IPS-15b (cell line): Measurements from ENCODE around the gene SEMA6A.

ENCODE experiments used
- H3K27me3 ChIP-seq: one replicate; pipeline ENCODE4 v1.6.1; 2013; ENCODE audit warnings: low read length; ENCODE audit not compliant: control insufficient read depth, insufficient read depth
- H3K36me3 ChIP-seq: one replicate; pipeline ENCODE4 v1.6.1; 2013; ENCODE audit warnings: low read length; ENCODE audit not compliant: control insufficient read depth, insufficient read depth
- H3K4me1 ChIP-seq: one replicate; pipeline ENCODE4 v1.6.1; 2013; ENCODE audit warnings: mild to moderate bottlenecking, low read length; ENCODE audit not compliant: control insufficient read depth, insufficient read depth
- H3K4me3 ChIP-seq: one replicate; pipeline ENCODE4 v1.5.1; 2013; ENCODE audit warnings: low read depth, low read length
- H3K9ac ChIP-seq: one replicate; pipeline ENCODE4 v1.6.1; 2013; ENCODE audit warnings: low read depth, mild to moderate bottlenecking, low read length
- H3K9me3 ChIP-seq: one replicate; pipeline ENCODE4 v1.6.1; 2013; ENCODE audit warnings: mild to moderate bottlenecking, low read length; ENCODE audit not compliant: control insufficient read depth, insufficient read depth

The SEMA6A gene

GRCh38 chr5:116575326-116576052, 866 bp upstream of the SEMA6A start:
- Histone ChIP-seq H3K4me1 (peaks cover 16% of the 10 kb centered on the region), H3K36me3 (peaks cover 19% of the 10 kb centered on the region), H3K27me3 (no peaks in the 10 kb centered on the region), H3K9ac (peak overlapping the region; percentile 88), H3K4me3 (peak overlapping the region; percentile 97), H3K9me3 (no peaks in the 10 kb centered on the region)

- Histone ChIP-seq H3K4me1 (peaks cover 17% of the 10 kb centered on the region), H3K27me3 (no peaks in the 10 kb centered on the region), H3K9ac (peak overlapping the region; percentile 98), H3K9me3 (no peaks in the 10 kb centered on the region), H3K4me3 (peak overlapping the region; percentile 97), H3K36me3 (peaks cover 22% of the 10 kb centered on the region)
These were observed 789 bp downstream of the SEMA6A start for GRCh38 chr5:116573702-116574366.

GRCh38 chr5:116573279-116573701, 1.3 kb downstream of the SEMA6A start:
- H3K9ac ChIP-seq = peak overlapping the region; percentile 98

GRCh38 chr5:116572350-116573278, 2.0 kb downstream of the SEMA6A start:
- Histone ChIP-seq H3K4me1 (peaks cover 18% of the 10 kb centered on the region), H3K27me3 (no peaks in the 10 kb centered on the region), H3K36me3 (peaks cover 25% of the 10 kb centered on the region), H3K9ac (peak overlapping the region; percentile 98), H3K9me3 (no peaks in the 10 kb centered on the region), H3K4me3 (peak overlapping the region; percentile 97)

More at GRCh38 chr5:116573279-116573701, 1.3 kb downstream of the SEMA6A start:
- H3K36me3 ChIP-seq = peaks cover 22% of the 10 kb centered on the region
- H3K9me3 ChIP-seq = no peaks in the 10 kb centered on the region
- peak overlapping the region; percentile 97 for H3K4me3 ChIP-seq
- H3K27me3 ChIP-seq = no peaks in the 10 kb centered on the region
- H3K4me1 ChIP-seq = peaks cover 14% of the 10 kb centered on the region

- Histone ChIP-seq H3K36me3 (peaks cover 25% of the 10 kb centered on the region), H3K27me3 (no peaks in the 10 kb centered on the region), H3K9ac (peak overlapping the region; percentile 98), H3K4me3 (peak overlapping the region; percentile 97), H3K4me1 (peaks cover 21% of the 10 kb centered on the region), H3K9me3 (no peaks in the 10 kb centered on the region)
These were observed 2.9 kb downstream of the SEMA6A start for GRCh38 chr5:116571568-116572349.

GRCh38 chr5:116569999-116570398, 4.6 kb downstream of the SEMA6A start:
- Histone ChIP-seq H3K4me1 (peaks cover 34% of the 10 kb centered on the region), H3K9me3 (no peaks in the 10 kb centered on the region), H3K27me3 (no peaks in the 10 kb centered on the region), H3K9ac (peak overlapping the region; percentile 98), H3K4me3 (peak overlapping the region; percentile 97), H3K36me3 (peaks cover 27% of the 10 kb centered on the region)

GRCh38 chr5:116567106-116567505, 7.5 kb downstream of the SEMA6A start:
- no peaks in the 10 kb centered on the region for H3K27me3 ChIP-seq
- H3K4me1 ChIP-seq = peaks cover 58% of the 10 kb centered on the region
- H3K9me3 ChIP-seq = no peaks in the 10 kb centered on the region
- H3K4me3 ChIP-seq = peak overlapping the region; percentile 9
- no peak overlapping the region for H3K9ac ChIP-seq
- peaks cover 10% of the 10 kb centered on the region for H3K36me3 ChIP-seq

- no peak overlapping the region for H3K9ac ChIP-seq
- no peaks in the 10 kb centered on the region for H3K9me3 ChIP-seq
- H3K4me3 ChIP-seq = peak overlapping the region; percentile 33
- no peaks in the 10 kb centered on the region for H3K27me3 ChIP-seq
- peaks cover 8% of the 10 kb centered on the region for H3K36me3 ChIP-seq
- peaks cover 66% of the 10 kb centered on the region for H3K4me1 ChIP-seq
These were observed 8.4 kb downstream of the SEMA6A start for GRCh38 chr5:116566251-116566650.

- H3K4me1 ChIP-seq = peaks cover 79% of the 10 kb centered on the region
These were observed 9.7 kb downstream of the SEMA6A start for GRCh38 chr5:116564756-116565490.

GRCh38 chr5:116564312-116564711, 10.3 kb downstream of the SEMA6A start:
- Histone ChIP-seq H3K4me3 (no peak overlapping the region), H3K9me3 (no peaks in the 10 kb centered on the region), H3K36me3 (peaks cover 8% of the 10 kb centered on the region), H3K27me3 (no peaks in the 10 kb centered on the region), H3K4me1 (peaks cover 82% of the 10 kb centered on the region), H3K9ac (no peak overlapping the region)

More at GRCh38 chr5:116564756-116565490, 9.7 kb downstream of the SEMA6A start:
- no peaks in the 10 kb centered on the region for H3K9me3 ChIP-seq
- H3K4me3 ChIP-seq = no peak overlapping the region
- peaks cover 8% of the 10 kb centered on the region for H3K36me3 ChIP-seq
- H3K9ac ChIP-seq = no peak overlapping the region
- H3K27me3 ChIP-seq = no peaks in the 10 kb centered on the region
